Stimulated activated memory B cell treated with anti-CD40 and anti-IgM and Interleukin-4, amounts not matched to agents 10 μg/mL and 1 μg/mL and 100 μg/mL, for 72 hours (primary cell): ENCODE data around the gene EEF1AKMT4.

ENCODE experiments used
- ATAC-seq: fragments of 150-1000 bp; cut with Tn5 transposase; 2 replicates; pipeline ENCODE4 v1.10.0; 2021
- H3K27ac Mint-ChIP-seq: one replicate; pipeline ENCODE4 v1.8.0; 2022; ENCODE audit warnings: mild to moderate bottlenecking, mixed read lengths
- H3K27me3 Mint-ChIP-seq: one replicate; pipeline ENCODE4 v1.8.0; 2022; ENCODE audit warnings: mixed read lengths
- H3K36me3 Mint-ChIP-seq: one replicate; pipeline ENCODE4 v1.8.0; 2022; ENCODE audit warnings: mixed read lengths
- H3K4me1 Mint-ChIP-seq: one replicate; pipeline ENCODE4 v1.8.0; 2022; ENCODE audit warnings: mixed read lengths
- H3K4me3 Mint-ChIP-seq: one replicate; pipeline ENCODE4 v1.8.0; 2022; ENCODE audit warnings: mild to moderate bottlenecking, moderate library complexity, mixed read lengths
- H3K9me3 Mint-ChIP-seq: one replicate; pipeline ENCODE4 v1.8.0; 2022; ENCODE audit warnings: mixed read lengths

EEF1AKMT4 gene

GRCh38 chr3:184249412-184250166 is at the start of gene EEF1AKMT4:
EEF1AKMT4 (plus strand) TSS chr3:184249672; CDS start chr3:184249695, 23 bp downstream.
- Mint-ChIP-seq H3K9me3 (no peaks in the 10 kb centered on the region), H3K27me3 (no peaks in the 10 kb centered on the region), H3K4me1 (peaks cover 34% of the 10 kb centered on the region), H3K27ac (peak within 1 kb of the TSS; percentile 100), H3K4me3 (peak within 1 kb of the TSS; percentile 98), H3K36me3 (peaks cover 14% of the 10 kb centered on the region)
- peak; percentile 97 for ATAC-seq

GRCh38 chr3:184200825-184201224 is 48.6 kb upstream of the EEF1AKMT4 start:
- no peaks in the 10 kb centered on the region for H3K4me1 Mint-ChIP-seq
- ATAC-seq: no peak
- no peaks in the 10 kb centered on the region for H3K9me3 Mint-ChIP-seq
- H3K4me3 Mint-ChIP-seq: no peak overlapping the region
- H3K36me3 Mint-ChIP-seq: peaks cover 3% of the 10 kb centered on the region
- H3K27ac Mint-ChIP-seq: no peak overlapping the region
- H3K27me3 Mint-ChIP-seq: peaks cover 6% of the 10 kb centered on the region

- Mint-ChIP-seq H3K36me3 (no peaks in the 10 kb centered on the region), H3K4me1 (no peaks in the 10 kb centered on the region), H3K9me3 (no peaks in the 10 kb centered on the region), H3K4me3 (no peak overlapping the region), H3K27ac (no peak overlapping the region), H3K27me3 (peaks cover 22% of the 10 kb centered on the region)
- no peak for ATAC-seq
Observed at GRCh38 chr3:184203526-184203925, 45.9 kb upstream of the EEF1AKMT4 start.

- H3K4me3 Mint-ChIP-seq: no peak overlapping the region
- no peak for ATAC-seq
- H3K27me3 Mint-ChIP-seq: peaks cover 30% of the 10 kb centered on the region
- H3K4me1 Mint-ChIP-seq: no peaks in the 10 kb centered on the region
- no peaks in the 10 kb centered on the region for H3K36me3 Mint-ChIP-seq
- H3K9me3 Mint-ChIP-seq: no peaks in the 10 kb centered on the region
- H3K27ac Mint-ChIP-seq: no peak overlapping the region
Observed at GRCh38 chr3:184209146-184209923, 40.1 kb upstream of the EEF1AKMT4 start.

GRCh38 chr3:184211297-184211696 is 38.2 kb upstream of the EEF1AKMT4 start:
- H3K4me1 Mint-ChIP-seq: no peaks in the 10 kb centered on the region
- H3K9me3 Mint-ChIP-seq: no peaks in the 10 kb centered on the region
- peaks cover 31% of the 10 kb centered on the region for H3K27me3 Mint-ChIP-seq
- H3K4me3 Mint-ChIP-seq: no peak overlapping the region
- no peak overlapping the region for H3K27ac Mint-ChIP-seq
- no peak for ATAC-seq
- no peaks in the 10 kb centered on the region for H3K36me3 Mint-ChIP-seq

- Mint-ChIP-seq H3K9me3 (no peaks in the 10 kb centered on the region), H3K36me3 (no peaks in the 10 kb centered on the region), H3K4me1 (no peaks in the 10 kb centered on the region), H3K4me3 (no peak overlapping the region), H3K27ac (no peak overlapping the region), H3K27me3 (peaks cover 27% of the 10 kb centered on the region)
- no peak for ATAC-seq
Observed at GRCh38 chr3:184211718-184212117, 37.8 kb upstream of the EEF1AKMT4 start.

- no peaks in the 10 kb centered on the region for H3K36me3 Mint-ChIP-seq
Observed at GRCh38 chr3:184218814-184219213, 30.7 kb upstream of the EEF1AKMT4 start.

GRCh38 chr3:184222521-184222920 is 27.0 kb upstream of the EEF1AKMT4 start:
- H3K36me3 Mint-ChIP-seq: no peaks in the 10 kb centered on the region
- no peak overlapping the region for H3K4me3 Mint-ChIP-seq
- H3K4me1 Mint-ChIP-seq: no peaks in the 10 kb centered on the region

More at GRCh38 chr3:184218814-184219213, 30.7 kb upstream of the EEF1AKMT4 start:
- H3K9me3 Mint-ChIP-seq: no peaks in the 10 kb centered on the region
- no peaks in the 10 kb centered on the region for H3K4me1 Mint-ChIP-seq
- no peak for ATAC-seq
- H3K27ac Mint-ChIP-seq: no peak overlapping the region
- H3K27me3 Mint-ChIP-seq: peaks cover 54% of the 10 kb centered on the region
- no peak overlapping the region for H3K4me3 Mint-ChIP-seq

GRCh38 chr3:184223946-184224345 is 25.5 kb upstream of the EEF1AKMT4 start:
- Mint-ChIP-seq H3K9me3 (no peaks in the 10 kb centered on the region), H3K4me1 (peaks cover 4% of the 10 kb centered on the region), H3K27ac (no peak overlapping the region), H3K36me3 (no peaks in the 10 kb centered on the region), H3K27me3 (peaks cover 72% of the 10 kb centered on the region), H3K4me3 (no peak overlapping the region)
- no peak for ATAC-seq

More at GRCh38 chr3:184222521-184222920, 27.0 kb upstream of the EEF1AKMT4 start:
- H3K27me3 Mint-ChIP-seq: peaks cover 72% of the 10 kb centered on the region
- H3K27ac Mint-ChIP-seq: no peak overlapping the region
- no peaks in the 10 kb centered on the region for H3K9me3 Mint-ChIP-seq
- ATAC-seq: no peak

- ATAC-seq: no peak
- Mint-ChIP-seq H3K9me3 (no peaks in the 10 kb centered on the region), H3K27ac (no peak overlapping the region), H3K4me1 (peaks cover 17% of the 10 kb centered on the region), H3K36me3 (no peaks in the 10 kb centered on the region), H3K4me3 (no peak overlapping the region), H3K27me3 (peaks cover 84% of the 10 kb centered on the region)
Observed at GRCh38 chr3:184227481-184227935, 22.0 kb upstream of the EEF1AKMT4 start.

GRCh38 chr3:184228376-184229137 is 20.9 kb upstream of the EEF1AKMT4 start:
- Mint-ChIP-seq H3K4me1 (peaks cover 17% of the 10 kb centered on the region), H3K9me3 (no peaks in the 10 kb centered on the region), H3K27me3 (peaks cover 84% of the 10 kb centered on the region), H3K36me3 (no peaks in the 10 kb centered on the region), H3K27ac (no peak overlapping the region), H3K4me3 (peak overlapping the region; percentile 79)
- no peak for ATAC-seq

GRCh38 chr3:184229394-184230080 is 19.9 kb upstream of the EEF1AKMT4 start, which contains the start of gene VWA5B2:
VWA5B2 (plus strand) TSS chr3:184229585; CDS start chr3:184230529, 944 bp downstream.
- H3K27ac Mint-ChIP-seq: no peak within 1 kb of the TSS
- H3K27me3 Mint-ChIP-seq: peaks cover 82% of the 10 kb centered on the region
- peaks cover 17% of the 10 kb centered on the region for H3K4me1 Mint-ChIP-seq
- no peaks in the 10 kb centered on the region for H3K36me3 Mint-ChIP-seq
- no peaks in the 10 kb centered on the region for H3K9me3 Mint-ChIP-seq
- peak within 1 kb of the TSS; percentile 79 for H3K4me3 Mint-ChIP-seq
- ATAC-seq: peak; percentile 94

- no peak overlapping the region for H3K27ac Mint-ChIP-seq
- no peaks in the 10 kb centered on the region for H3K36me3 Mint-ChIP-seq
- ATAC-seq: no peak
- H3K9me3 Mint-ChIP-seq: no peaks in the 10 kb centered on the region
- peaks cover 76% of the 10 kb centered on the region for H3K27me3 Mint-ChIP-seq
- peaks cover 17% of the 10 kb centered on the region for H3K4me1 Mint-ChIP-seq
- H3K4me3 Mint-ChIP-seq: no peak overlapping the region
Observed at GRCh38 chr3:184230081-184230602, 19.3 kb upstream of the EEF1AKMT4 start.
